ENCODE results near the gene NDUFAF3. TPM values are rescaled to one million over a fixed set of nuclear protein-coding genes. Genes with fewer than 3 reads are reported as not detected.

The NDUFAF3 gene
- total and polyA plus RNA-seq, 2 donors (not counting 1 experiment from before 2014, with no cell fraction given), result 61.0 to 67.5 TPM

GRCh38 chr3:49053543-49053942, 31.6 kb downstream of the NDUFAF3 start:
- H3K9me3 ChIP-seq (ENCODE audit: control extremely low read depth in 1 of 3, control insufficient read depth in 2 of 3, insufficient read depth in 1 of 3, low read length in 2 of 3), result no peaks in the 10 kb centered on the region
- H3K27me3 Mint-ChIP-seq, result no peaks in the 10 kb centered on the region
- no peak overlapping the region for H3K4me2 ChIP-seq (replicated peaks; ENCODE audit: low read depth, low read length, poor library complexity, severe bottlenecking)
- no peak overlapping the region for H3K4me3 Mint-ChIP-seq
- H3K4me1 Mint-ChIP-seq, result no peaks in the 10 kb centered on the region
- DNase-seq (no peak), ATAC-seq (ENCODE audit: low read depth) (no peak)
- no peak overlapping the region for H3K27ac ChIP-seq (ENCODE audit: low read length in 2 of 2)
- peaks cover 39% of the 10 kb centered on the region for H4K20me1 ChIP-seq (ENCODE audit: control insufficient read depth, insufficient read depth, low read length, poor library complexity, severe bottlenecking)
- H3K27me3 ChIP-seq (replicated peaks in 1 of 4; ENCODE audit: control extremely low read depth in 1 of 4, control insufficient read depth in 3 of 4, insufficient read depth in 4 of 4, low read length in 3 of 4), result no peaks in the 10 kb centered on the region
- TF ChIP-seq CTCF (IDR thresholded peaks at IDR 0.05) (no peak), EZH2 (IDR thresholded peaks at IDR 0.05; ENCODE audit: borderline replicate concordance, insufficient read depth, low read depth, low read length, poor library complexity, severe bottlenecking) (no peak)
- no peak overlapping the region for H2AFZ ChIP-seq (ENCODE audit: insufficient read depth, low read depth, low read length, poor library complexity, severe bottlenecking)
- H3K27ac Mint-ChIP-seq, result no peak overlapping the region
- H3K79me2 ChIP-seq (ENCODE audit: control insufficient read depth, insufficient read depth, low read length), result peaks cover 31% of the 10 kb centered on the region
- no peaks in the 10 kb centered on the region for H3K9me3 Mint-ChIP-seq (ENCODE audit: insufficient read depth)
- intact Hi-C loops (cut with micrococcal nuclease), result no loop called here
- POLR2A ChIA-PET, result no interaction called here
- WGBS (ENCODE audit: insufficient coverage), result 50% methylated on average over 1 of the region's 1 CpG
- peaks cover 0 to 54% of the 10 kb centered on the region in 2 experiments for H3K36me3 ChIP-seq (replicated peaks in 1 of 2; ENCODE audit: control extremely low read depth in 1 of 2, control insufficient read depth in 1 of 2, extremely low read depth in 1 of 2, insufficient read depth in 2 of 2, low read length in 1 of 2)
- no peak overlapping the region for H3K4me3 ChIP-seq (ENCODE audit: control extremely low read depth in 1 of 5, extremely low read depth in 1 of 5, insufficient read depth in 1 of 5, low read depth in 2 of 5, low read length in 4 of 5)
- CTCF ChIA-PET, result no interaction called here
- H3K9ac ChIP-seq (ENCODE audit: low read length), result no peak overlapping the region
- H3K4me1 ChIP-seq (ENCODE audit: control insufficient read depth in 2 of 2, insufficient read depth in 2 of 2, low read length in 2 of 2), result no peaks in the 10 kb centered on the region

DNA sequence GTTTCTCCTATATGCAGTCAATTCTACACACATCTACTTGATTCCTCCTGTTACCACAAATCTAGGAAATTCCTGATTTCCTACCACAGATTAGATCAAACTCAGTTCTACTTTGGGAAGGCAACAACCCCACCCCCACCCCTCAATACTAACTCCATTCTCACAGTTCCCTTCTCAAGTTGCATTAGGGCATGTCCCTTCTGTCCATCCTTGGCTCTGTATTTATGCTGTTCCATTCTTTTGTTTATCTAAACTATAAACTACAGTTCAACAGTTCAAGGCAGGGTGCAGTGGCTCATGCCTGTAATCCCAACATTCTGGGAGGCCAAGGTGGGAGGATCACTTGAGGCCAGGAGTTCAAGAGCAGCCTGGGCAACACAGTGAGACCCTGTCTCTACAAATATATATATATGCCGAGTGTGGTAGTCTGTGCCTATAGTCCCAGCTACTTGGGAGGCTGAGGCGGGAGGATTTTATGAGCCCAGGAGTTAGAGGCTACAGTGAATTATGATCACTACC, 32.5 kb downstream of the NDUFAF3 start:
- Histone ChIP-seq H3K4me2 (replicated peaks; ENCODE audit: low read depth, low read length, poor library complexity, severe bottlenecking) (no peak overlapping the region), H3K27ac (ENCODE audit: low read length in 2 of 2) (no peak overlapping the region), H3K4me1 (ENCODE audit: control insufficient read depth in 2 of 2, insufficient read depth in 2 of 2, low read length in 2 of 2) (no peaks in the 10 kb centered on the region), H2AFZ (ENCODE audit: insufficient read depth, low read depth, low read length, poor library complexity, severe bottlenecking) (no peak overlapping the region), H3K27me3 (replicated peaks in 1 of 4; ENCODE audit: control extremely low read depth in 1 of 4, control insufficient read depth in 3 of 4, insufficient read depth in 4 of 4, low read length in 3 of 4) (no peaks in the 10 kb centered on the region), H3K9me3 (ENCODE audit: control extremely low read depth in 1 of 3, control insufficient read depth in 2 of 3, insufficient read depth in 1 of 3, low read length in 2 of 3) (no peaks in the 10 kb centered on the region), H3K79me2 (ENCODE audit: control insufficient read depth, insufficient read depth, low read length) (peaks cover 33% of the 10 kb centered on the region), H3K36me3 (replicated peaks in 1 of 2; ENCODE audit: control extremely low read depth in 1 of 2, control insufficient read depth in 1 of 2, extremely low read depth in 1 of 2, insufficient read depth in 2 of 2, low read length in 1 of 2) (peaks cover 0 to 54% of the 10 kb centered on the region in 2 experiments), H3K4me3 (ENCODE audit: control extremely low read depth in 1 of 5, extremely low read depth in 1 of 5, insufficient read depth in 1 of 5, low read depth in 2 of 5, low read length in 4 of 5) (no peak overlapping the region), H4K20me1 (ENCODE audit: control insufficient read depth, insufficient read depth, low read length, poor library complexity, severe bottlenecking) (peaks cover 39% of the 10 kb centered on the region), H3K9ac (ENCODE audit: low read length) (no peak overlapping the region)
- intact Hi-C loops (cut with micrococcal nuclease), result no loop called here
- Mint-ChIP-seq H3K9me3 (ENCODE audit: insufficient read depth) (no peaks in the 10 kb centered on the region), H3K4me1 (no peaks in the 10 kb centered on the region), H3K4me3 (no peak overlapping the region), H3K27ac (no peak overlapping the region), H3K27me3 (no peaks in the 10 kb centered on the region)
- no peak for ATAC-seq (ENCODE audit: low read depth)
- no CpG with 5 or more reads among the region's 2 CpGs for WGBS (ENCODE audit: insufficient coverage)
- CTCF ChIA-PET, result no interaction called here
- TF ChIP-seq CTCF (IDR thresholded peaks at IDR 0.05) (no peak), EZH2 (IDR thresholded peaks at IDR 0.05; ENCODE audit: borderline replicate concordance, insufficient read depth, low read depth, low read length, poor library complexity, severe bottlenecking) (no peak)
- POLR2A ChIA-PET, result no interaction called here
- no peak for DNase-seq
